ENCODE measurements around the gene IPCEF1. TPM values are rescaled to one million over a fixed set of nuclear protein-coding genes. Genes with fewer than 3 reads are reported as not detected.

Gene IPCEF1
- total and polyA plus RNA-seq, 2 of the 8 experiments (the other 6 are each of a cell fraction or from before 2014, with no cell fraction given) = 0.41 to 0.78 TPM

DNA sequence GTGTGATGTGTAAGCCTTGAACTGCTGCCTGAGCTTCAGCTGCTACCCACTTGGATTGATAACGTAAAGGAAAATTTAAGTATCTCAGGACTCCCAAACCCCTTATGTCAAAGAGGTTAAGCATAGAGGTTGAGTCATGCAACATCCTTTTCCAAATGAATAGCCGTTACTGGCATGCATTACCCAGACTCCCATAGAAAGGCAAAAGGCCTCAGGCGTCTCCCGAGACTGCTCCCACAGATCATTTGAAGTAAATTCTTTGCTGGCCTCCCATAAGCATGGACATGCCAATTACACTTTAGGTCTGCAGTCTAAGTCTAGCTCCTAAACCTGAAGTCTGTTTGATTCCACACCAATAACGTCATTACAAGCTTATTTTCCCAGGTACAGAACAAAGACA lies 14.7 kb downstream of the IPCEF1 start (continued):
- TF ChIP-seq HDAC2 (IDR thresholded peaks at IDR 0.05; ENCODE audit: borderline replicate concordance in 1 of 2, low read depth in 2 of 2, low read length in 2 of 2) (no peak), TBP (IDR thresholded peaks at IDR 0.05; ENCODE audit: low read depth, low read length) (no peak)
